SU-DHL-6 (cell line): ENCODE results near the gene KLF11.
"Not testable (repeated sequence)": the region's sequence is repeated elsewhere in the genome, so short reads cannot be mapped to it uniquely, and the experiment has no call there.

Experiments
- H2AFZ ChIP-seq: fragments of 200-600 bp; sonication (generic); 2 replicates; pipeline ENCODE4 v1.6.1; 2014; ENCODE audit warnings: low read depth, mild to moderate bottlenecking, moderate library complexity, mixed read lengths, antibody characterized with exemption, low read length; ENCODE audit not compliant: severe bottlenecking
- H3F3A ChIP-seq: fragments of 200-600 bp; shearing (Covaris generic); 2 replicates; pipeline ENCODE4 v1.6.0; 2016; ENCODE audit warnings: antibody characterized with exemption, mild to moderate bottlenecking; ENCODE audit not compliant: insufficient read depth
- H3K27ac ChIP-seq: fragments of 200-600 bp; sonication (generic); 2 replicates; pipeline ENCODE4 v1.5.1; 2016; ENCODE audit warnings: low read depth, mild to moderate bottlenecking, low read length, moderate library complexity, mixed read lengths
- H3K27me3 ChIP-seq: fragments of 200-600 bp; sonication (generic), shearing (Covaris generic); 2 replicates; pipeline ENCODE4 v1.6.0; 2014; ENCODE audit warnings: mild to moderate bottlenecking, low read length
- H3K36me3 ChIP-seq: fragments of 200-600 bp; sonication (generic); 2 replicates; pipeline ENCODE4 v1.6.1; 2014; ENCODE audit warnings: mild to moderate bottlenecking, low read length, mixed read lengths
- H3K4me2 ChIP-seq: fragments of 300-600, 200-600 bp; shearing (Covaris generic), sonication (generic); 2 replicates; pipeline ENCODE4 v1.6.0; 2014; ENCODE audit warnings: low read length, low read depth, mild to moderate bottlenecking; ENCODE audit not compliant: poor library complexity, severe bottlenecking
- H3K4me3 ChIP-seq: fragments of 200-600 bp; sonication (generic); 2 replicates; pipeline ENCODE4 v1.5.1; 2014; ENCODE audit warnings: antibody characterized with exemption, low read length, mild to moderate bottlenecking, mixed read lengths; ENCODE audit not compliant: insufficient read depth, poor library complexity, severe bottlenecking
- H3K79me2 ChIP-seq: fragments of 200-600 bp; sonication (generic); 2 replicates; pipeline ENCODE4 v1.6.1; 2014; ENCODE audit warnings: mild to moderate bottlenecking, low read length, moderate library complexity; ENCODE audit not compliant: insufficient read depth
- H3K9ac ChIP-seq: fragments of 200-600 bp; sonication (generic); 2 replicates; pipeline ENCODE4 v1.7.0; 2014; ENCODE audit warnings: mild to moderate bottlenecking, low read length
- H3K9me2 ChIP-seq: fragments of 200-600 bp; sonication (generic); replicated peaks from 2 replicates; pipeline ENCODE4 v1.6.1; 2014; ENCODE audit warnings: low read length; ENCODE audit not compliant: insufficient read depth
- H3K9me3 ChIP-seq: fragments of 200-600 bp; sonication (generic); 2 replicates; pipeline ENCODE4 v1.6.1; 2014; ENCODE audit warnings: low read length, mixed read lengths; ENCODE audit not compliant: insufficient read depth
- H4K20me1 ChIP-seq: fragments of 200-600 bp; sonication (generic); 2 replicates; pipeline ENCODE4 v1.6.1; 2014; ENCODE audit warnings: low read depth, mild to moderate bottlenecking, antibody characterized with exemption, low read length, moderate library complexity, mixed read lengths
- EZH2phosphoT487 ChIP-seq: fragments of 200-600 bp; sonication (generic), shearing (Covaris generic); conservative IDR thresholded peaks from 2 replicates; pipeline ENCODE4 v1.6.1; 2018; ENCODE audit warnings: mild to moderate bottlenecking, antibody characterized with exemption, low read length, moderate library complexity, mixed read lengths
- TF ChIP-seq, protein P1 (sequence below): fragments of 200-600 bp; sonication (generic); IDR thresholded peaks from one replicate; pipeline ENCODE4 v1.5.1; 2017; ENCODE audit warnings: antibody characterized with exemption, mild to moderate bottlenecking, low read length, moderate library complexity; ENCODE audit not compliant: insufficient read depth, poor library complexity, severe bottlenecking

KLF11 gene

GRCh38 chr2:10030311-10030736, 13.0 kb upstream of the KLF11 start:
- Histone ChIP-seq H3K9ac (no peak overlapping the region), H3K9me2 (no peaks in the 10 kb centered on the region), H3K4me3 (no peak overlapping the region), H3K27me3 (no peaks in the 10 kb centered on the region), H3K9me3 (no peaks in the 10 kb centered on the region), H3K4me2 (no peak overlapping the region), H3K79me2 (no peaks in the 10 kb centered on the region), H3F3A (no peaks in the 10 kb centered on the region), H2AFZ (no peak overlapping the region), H3K36me3 (no peaks in the 10 kb centered on the region), H4K20me1 (no peaks in the 10 kb centered on the region), H3K27ac (no peak overlapping the region)
- no peak for TF ChIP-seq EZH2phosphoT487
- TF ChIP-seq, protein P1, sequence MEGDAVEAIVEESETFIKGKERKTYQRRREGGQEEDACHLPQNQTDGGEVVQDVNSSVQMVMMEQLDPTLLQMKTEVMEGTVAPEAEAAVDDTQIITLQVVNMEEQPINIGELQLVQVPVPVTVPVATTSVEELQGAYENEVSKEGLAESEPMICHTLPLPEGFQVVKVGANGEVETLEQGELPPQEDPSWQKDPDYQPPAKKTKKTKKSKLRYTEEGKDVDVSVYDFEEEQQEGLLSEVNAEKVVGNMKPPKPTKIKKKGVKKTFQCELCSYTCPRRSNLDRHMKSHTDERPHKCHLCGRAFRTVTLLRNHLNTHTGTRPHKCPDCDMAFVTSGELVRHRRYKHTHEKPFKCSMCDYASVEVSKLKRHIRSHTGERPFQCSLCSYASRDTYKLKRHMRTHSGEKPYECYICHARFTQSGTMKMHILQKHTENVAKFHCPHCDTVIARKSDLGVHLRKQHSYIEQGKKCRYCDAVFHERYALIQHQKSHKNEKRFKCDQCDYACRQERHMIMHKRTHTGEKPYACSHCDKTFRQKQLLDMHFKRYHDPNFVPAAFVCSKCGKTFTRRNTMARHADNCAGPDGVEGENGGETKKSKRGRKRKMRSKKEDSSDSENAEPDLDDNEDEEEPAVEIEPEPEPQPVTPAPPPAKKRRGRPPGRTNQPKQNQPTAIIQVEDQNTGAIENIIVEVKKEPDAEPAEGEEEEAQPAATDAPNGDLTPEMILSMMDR, result no peak

DNA sequence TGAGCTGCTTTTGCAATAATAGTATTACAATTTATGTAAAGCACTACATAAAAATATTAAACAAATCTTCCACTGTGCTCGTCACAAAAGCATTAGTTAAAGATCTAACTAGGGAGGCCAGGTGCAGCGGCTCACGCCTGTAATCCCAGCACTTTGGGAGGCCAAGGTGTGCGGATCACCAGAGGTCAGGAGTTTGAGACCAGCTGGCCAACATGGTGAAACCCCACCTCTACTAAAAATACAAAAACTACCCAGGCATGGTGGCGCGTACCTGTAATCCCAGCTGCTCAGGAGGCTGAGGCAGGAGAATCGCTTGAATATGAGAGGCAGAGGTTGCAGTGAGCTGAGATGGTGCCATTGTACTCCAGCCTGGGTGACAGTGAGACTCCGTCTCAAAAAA, 12.6 kb upstream of the KLF11 start:
- H3K27me3 ChIP-seq, H3K4me3 ChIP-seq, H4K20me1 ChIP-seq, H3K79me2 ChIP-seq, H3K4me2 ChIP-seq, H3F3A ChIP-seq, H3K9me3 ChIP-seq, H2AFZ ChIP-seq, H3K36me3 ChIP-seq, H3K9ac ChIP-seq, H3K27ac ChIP-seq, H3K9me2 ChIP-seq: not testable (repeated sequence)

DNA sequence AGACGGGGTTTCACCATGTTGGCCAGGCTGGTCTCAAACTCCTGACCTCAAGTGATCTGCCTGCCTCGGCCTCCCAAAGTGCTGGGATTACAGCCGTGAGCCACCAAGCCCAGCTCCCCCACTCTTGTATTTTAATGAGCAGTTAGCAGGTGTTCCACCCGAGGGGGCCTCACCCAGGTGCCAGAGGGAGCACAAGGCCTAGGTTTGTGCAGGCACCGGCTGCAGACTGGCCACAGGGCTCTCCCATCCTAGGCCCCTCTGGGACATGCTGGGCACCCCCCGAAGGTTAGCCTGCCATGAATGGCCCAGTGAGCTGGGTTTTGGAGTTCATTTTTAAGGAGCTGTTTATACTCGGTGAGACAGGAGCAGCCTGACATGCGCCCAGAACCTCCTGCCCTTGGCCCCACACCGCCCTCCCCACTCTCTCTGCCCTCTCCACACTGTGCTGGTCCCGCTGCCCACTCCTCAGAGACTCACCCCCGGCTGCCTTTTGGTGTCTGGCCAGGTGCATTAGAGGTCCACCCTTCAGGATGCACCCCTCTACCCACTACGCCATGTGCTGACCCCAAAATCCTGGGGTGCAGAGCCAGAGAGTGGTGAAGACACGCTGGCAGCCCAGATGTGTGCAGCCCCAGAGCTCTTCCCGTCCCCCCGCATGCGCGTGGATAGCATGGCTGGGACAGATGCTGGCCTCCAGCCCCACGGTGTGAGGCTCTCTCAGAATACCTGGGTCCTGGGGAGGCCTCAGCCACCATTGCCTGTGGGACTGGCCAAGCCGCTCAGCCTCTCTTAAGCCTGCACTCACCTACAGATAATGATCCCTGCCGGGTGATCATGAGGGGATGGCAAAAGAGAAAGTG, 11.2 kb upstream of the KLF11 start:
- Histone ChIP-seq H2AFZ (no peak overlapping the region), H3K79me2 (no peaks in the 10 kb centered on the region), H3K36me3 (no peaks in the 10 kb centered on the region), H3K27me3 (no peaks in the 10 kb centered on the region), H3F3A (no peaks in the 10 kb centered on the region), H3K9me2 (no peaks in the 10 kb centered on the region), H3K9me3 (no peaks in the 10 kb centered on the region), H3K4me3 (no peak overlapping the region), H3K27ac (no peak overlapping the region), H3K4me2 (no peak overlapping the region), H4K20me1 (no peaks in the 10 kb centered on the region), H3K9ac (no peak overlapping the region)
- TF ChIP-seq EZH2phosphoT487, result no peak
- TF ChIP-seq, protein P1, result no peak

DNA sequence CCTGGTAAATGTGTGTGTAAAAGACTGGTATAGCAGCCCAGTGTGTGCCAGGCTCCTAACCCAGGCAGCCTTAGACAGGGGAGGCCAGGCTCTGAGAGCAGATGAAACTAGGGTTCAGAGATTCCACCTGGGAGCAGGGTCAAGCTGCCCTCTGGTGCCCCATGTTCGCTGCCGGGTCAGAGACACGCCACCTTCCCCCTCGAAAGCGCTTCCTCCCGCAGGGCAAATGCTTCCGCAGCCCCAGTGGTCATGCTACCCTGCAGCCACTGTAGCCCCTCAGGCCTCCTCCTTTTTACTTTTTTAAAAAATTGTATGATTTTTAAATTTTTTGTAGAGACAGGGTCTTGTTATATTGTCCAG, 10.6 kb upstream of the KLF11 start:
- no peaks in the 10 kb centered on the region for H3K9me3 ChIP-seq
- H3K36me3 ChIP-seq, result no peaks in the 10 kb centered on the region
- H3K79me2 ChIP-seq, result no peaks in the 10 kb centered on the region
- TF ChIP-seq EZH2phosphoT487, result no peak
- TF ChIP-seq, protein P1, result no peak
- no peaks in the 10 kb centered on the region for H4K20me1 ChIP-seq
- H3K27me3 ChIP-seq, result no peaks in the 10 kb centered on the region
- H3K4me2 ChIP-seq, result no peak overlapping the region
- H3F3A ChIP-seq, result no peaks in the 10 kb centered on the region
- H2AFZ ChIP-seq, result no peak overlapping the region
- H3K27ac ChIP-seq, result no peak overlapping the region
- no peaks in the 10 kb centered on the region for H3K9me2 ChIP-seq
- H3K9ac ChIP-seq, result no peak overlapping the region
- H3K4me3 ChIP-seq, result no peak overlapping the region
